ENCODE data around the gene ZNF385C.

DNA sequence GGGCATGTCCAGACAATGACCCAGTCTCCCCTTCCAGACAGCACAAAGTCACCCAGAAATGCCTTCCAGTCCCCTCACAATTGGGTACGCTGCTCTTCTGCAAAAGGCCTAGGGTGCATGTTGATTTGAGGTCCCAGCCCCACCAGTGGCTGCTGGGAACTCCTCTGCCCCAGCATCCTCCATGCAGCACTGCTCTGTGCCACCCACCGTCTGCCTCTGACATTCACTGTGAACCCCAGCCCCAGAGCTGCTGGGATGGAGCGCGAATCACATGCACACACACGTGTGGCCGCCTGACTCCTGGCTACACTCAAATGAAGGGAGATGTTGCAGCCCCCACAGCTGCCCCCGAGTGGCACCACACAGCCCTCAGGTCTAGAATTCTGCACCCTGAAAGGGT lies 46.6 kb downstream of the ZNF385C start:
- TF ChIP-seq, protein P1, sequence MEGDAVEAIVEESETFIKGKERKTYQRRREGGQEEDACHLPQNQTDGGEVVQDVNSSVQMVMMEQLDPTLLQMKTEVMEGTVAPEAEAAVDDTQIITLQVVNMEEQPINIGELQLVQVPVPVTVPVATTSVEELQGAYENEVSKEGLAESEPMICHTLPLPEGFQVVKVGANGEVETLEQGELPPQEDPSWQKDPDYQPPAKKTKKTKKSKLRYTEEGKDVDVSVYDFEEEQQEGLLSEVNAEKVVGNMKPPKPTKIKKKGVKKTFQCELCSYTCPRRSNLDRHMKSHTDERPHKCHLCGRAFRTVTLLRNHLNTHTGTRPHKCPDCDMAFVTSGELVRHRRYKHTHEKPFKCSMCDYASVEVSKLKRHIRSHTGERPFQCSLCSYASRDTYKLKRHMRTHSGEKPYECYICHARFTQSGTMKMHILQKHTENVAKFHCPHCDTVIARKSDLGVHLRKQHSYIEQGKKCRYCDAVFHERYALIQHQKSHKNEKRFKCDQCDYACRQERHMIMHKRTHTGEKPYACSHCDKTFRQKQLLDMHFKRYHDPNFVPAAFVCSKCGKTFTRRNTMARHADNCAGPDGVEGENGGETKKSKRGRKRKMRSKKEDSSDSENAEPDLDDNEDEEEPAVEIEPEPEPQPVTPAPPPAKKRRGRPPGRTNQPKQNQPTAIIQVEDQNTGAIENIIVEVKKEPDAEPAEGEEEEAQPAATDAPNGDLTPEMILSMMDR (IDR thresholded peaks at IDR 0.05; ENCODE audit: low read depth, low read length), result no peak
- TF ChIP-seq POLR2A (IDR thresholded peaks at IDR 0.05; ENCODE audit: extremely low read depth, insufficient read length), result no peak

All from NB4 (cell line).